ENCODE measurements around the gene ENOSF1. TPM values are rescaled to one million over a fixed set of nuclear protein-coding genes. Genes with fewer than 3 reads are reported as not detected.

The ENOSF1 gene
- total RNA-seq, 1 donor from 2014 or later: 70.2 TPM

- no peak for DNase-seq (ENCODE audit: low read depth)
Observed at GRCh38 chr18:635171-635570, 77.3 kb downstream of the ENOSF1 start.

GRCh38 chr18:634551-635045, 77.8 kb downstream of the ENOSF1 start:
- peak; percentile 59 for DNase-seq (ENCODE audit: low read depth)

- no peak for DNase-seq (ENCODE audit: low read depth)
Observed at GRCh38 chr18:631560-631959, 80.9 kb downstream of the ENOSF1 start.

GRCh38 chr18:629269-630150, 82.9 kb downstream of the ENOSF1 start:
- DNase-seq (ENCODE audit: low read depth): no peak

- no peak for DNase-seq (ENCODE audit: low read depth)
Observed at GRCh38 chr18:627231-627630, 85.2 kb downstream of the ENOSF1 start.

GRCh38 chr18:623761-624620, 88.4 kb downstream of the ENOSF1 start:
- DNase-seq (ENCODE audit: low read depth): peak; percentile 66

- DNase-seq (ENCODE audit: low read depth): no peak
Observed at GRCh38 chr18:622289-622688, 90.1 kb downstream of the ENOSF1 start.

GRCh38 chr18:621291-622043, 91.0 kb downstream of the ENOSF1 start:
- DNase-seq (ENCODE audit: low read depth): no peak

Other genes with a start within 250 kb of the ENOSF1 start
- gene COLEC12, start 211.9 kb downstream of the ENOSF1 start, total RNA-seq: 0.52 and 34.7 TPM in 2 replicates
- not detected in 2 replicates for gene CETN1, start 132.2 kb downstream of the ENOSF1 start, total RNA-seq
- 6.1 TPM in 1 of 2 replicates, not detected in the other for gene CLUL1, start 115.6 kb downstream of the ENOSF1 start, total RNA-seq
- 19.4 and 25.9 TPM in 2 replicates for gene TYMS, start 55.0 kb downstream of the ENOSF1 start, total RNA-seq
- gene YES1, start 99.6 kb upstream of the ENOSF1 start, total RNA-seq: 173 and 253 TPM in 2 replicates
- not detected in 2 replicates for gene ADCYAP1, start 192.2 kb upstream of the ENOSF1 start, total RNA-seq